ENCODE data around the gene LMF1. TPM values are rescaled to one million over a fixed set of nuclear protein-coding genes. Genes with fewer than 3 reads are reported as not detected.
"Not testable (repeated sequence)": the region's sequence is repeated elsewhere in the genome, so short reads cannot be mapped to it uniquely, and the experiment has no call there.

The LMF1 gene
- total RNA-seq, 1 donor from 2014 or later: 8.1 TPM

GRCh38 chr16:836822-837221 is 134.0 kb downstream of the LMF1 start:
- ATAC-seq; intact Hi-C loops (cut with DNase I); DNase-seq (ENCODE audit: missing footprints): not testable (repeated sequence)

GRCh38 chr16:836221-836620 is 134.6 kb downstream of the LMF1 start:
- intact Hi-C loops (cut with DNase I): no loop called here
- no peak for ATAC-seq
- DNase-seq (ENCODE audit: missing footprints): no peak

- ATAC-seq (no peak), DNase-seq (ENCODE audit: missing footprints) (peak; percentile 59)
- intact Hi-C loops (cut with DNase I): no loop called here
These were observed 135.4 kb downstream of the LMF1 start for GRCh38 chr16:835373-835772.

- DNase-seq (ENCODE audit: missing footprints): peak; percentile 57
- intact Hi-C loops (cut with DNase I): no loop called here
- ATAC-seq: no peak
These were observed 137.4 kb downstream of the LMF1 start for GRCh38 chr16:833411-833810.

GRCh38 chr16:832652-833336 is 138.0 kb downstream of the LMF1 start:
- intact Hi-C loops (cut with DNase I): no loop called here
- DNase-seq (ENCODE audit: missing footprints): peak; percentile 45
- ATAC-seq: no peak

GRCh38 chr16:831571-832413 is 139.0 kb downstream of the LMF1 start:
- intact Hi-C loops (cut with DNase I): no loop called here
- ATAC-seq (no peak), DNase-seq (ENCODE audit: missing footprints) (peak; percentile 7)

GRCh38 chr16:830871-831570 is 139.8 kb downstream of the LMF1 start:
- intact Hi-C loops (cut with DNase I): no loop called here
- ATAC-seq (no peak), DNase-seq (ENCODE audit: missing footprints) (peak; percentile 18)

GRCh38 chr16:830107-830870 is 140.5 kb downstream of the LMF1 start:
- intact Hi-C loops (cut with DNase I): no loop called here
- ATAC-seq (no peak), DNase-seq (ENCODE audit: missing footprints) (peak; percentile 28)

- DNase-seq (ENCODE audit: missing footprints) (peak; percentile 52), ATAC-seq (no peak)
- intact Hi-C loops (cut with DNase I): no loop called here
These were observed 141.9 kb downstream of the LMF1 start for GRCh38 chr16:828891-829290.

- ATAC-seq: no peak
These were observed 143.3 kb downstream of the LMF1 start for GRCh38 chr16:827513-827912.

GRCh38 chr16:825341-826061 is 145.3 kb downstream of the LMF1 start:
- intact Hi-C loops (cut with DNase I): no loop called here
- ATAC-seq (no peak), DNase-seq (ENCODE audit: missing footprints) (peak; percentile 28)

More at GRCh38 chr16:827513-827912, 143.3 kb downstream of the LMF1 start:
- peak; percentile 34 for DNase-seq (ENCODE audit: missing footprints)
- intact Hi-C loops (cut with DNase I): no loop called here

- intact Hi-C loops (cut with DNase I): no loop called here
- no peak for DNase-seq (ENCODE audit: missing footprints)
- no peak for ATAC-seq
These were observed 146.2 kb downstream of the LMF1 start for GRCh38 chr16:824601-825000.

GRCh38 chr16:824194-824593 is 146.6 kb downstream of the LMF1 start:
- ATAC-seq (no peak), DNase-seq (ENCODE audit: missing footprints) (no peak)
- intact Hi-C loops (cut with DNase I): no loop called here

- no peak for ATAC-seq
- DNase-seq (ENCODE audit: missing footprints): no peak
- intact Hi-C loops (cut with DNase I): no loop called here
These were observed 147.9 kb downstream of the LMF1 start for GRCh38 chr16:822909-823297.

GRCh38 chr16:822174-822908 is 148.4 kb downstream of the LMF1 start:
- intact Hi-C loops (cut with DNase I): no loop called here
- no peak for ATAC-seq
- DNase-seq (ENCODE audit: missing footprints): no peak

- ATAC-seq (no peak), DNase-seq (ENCODE audit: missing footprints) (no peak)
- intact Hi-C loops (cut with DNase I): no loop called here
These were observed 149.0 kb downstream of the LMF1 start for GRCh38 chr16:821751-822150.

- no peak for ATAC-seq
- intact Hi-C loops (cut with DNase I): no loop called here
These were observed 150.0 kb downstream of the LMF1 start for GRCh38 chr16:820748-821147.

GRCh38 chr16:820044-820408 is 150.8 kb downstream of the LMF1 start:
- ATAC-seq; intact Hi-C loops (cut with DNase I); DNase-seq (ENCODE audit: missing footprints): not testable (repeated sequence)

More at GRCh38 chr16:820748-821147, 150.0 kb downstream of the LMF1 start:
- DNase-seq (ENCODE audit: missing footprints): no peak

All from Right ventricle myocardium inferior (tissue), 1 donor.